HG02623 (cell line): ENCODE results near the gene PARP3.

Experiments used
- ATAC-seq: cut with Tn5 transposase; IDR thresholded peaks from one replicate; pipeline ENCODE4 v1.9.1; 2021; ENCODE audit warnings: moderate library complexity; ENCODE audit not compliant: unreplicated experiment

Gene PARP3

DNA sequence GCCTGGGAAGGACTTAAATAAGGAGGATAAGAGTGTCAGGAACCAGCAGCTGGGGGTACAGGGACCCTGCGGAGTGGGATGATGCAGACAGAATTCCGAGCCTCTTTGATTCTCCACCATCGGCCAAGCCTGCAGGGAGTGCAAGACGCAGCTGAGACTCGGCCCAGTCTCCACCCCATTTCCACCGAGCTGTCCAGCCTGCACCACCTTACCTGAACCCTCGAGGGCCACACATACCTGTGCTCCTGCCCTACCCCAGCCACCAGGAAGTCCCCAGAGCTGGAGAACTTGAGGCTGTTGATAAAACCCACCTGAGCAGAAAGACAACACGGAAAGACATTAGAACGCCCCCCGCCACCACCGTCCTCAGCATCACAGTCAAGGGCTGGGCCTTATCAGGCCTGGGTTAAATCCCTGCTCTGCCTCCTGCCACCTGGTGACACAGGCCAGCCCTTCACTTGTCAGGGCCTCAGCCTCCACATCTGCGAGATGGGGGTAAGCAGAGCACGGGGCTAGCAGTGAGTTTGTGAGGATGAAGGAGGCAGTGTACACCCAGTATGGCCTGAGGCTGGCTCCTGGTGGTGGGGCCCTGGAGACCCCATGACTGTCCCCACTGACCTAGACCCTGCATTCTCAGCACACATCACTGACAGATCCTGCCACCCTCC, 8.6 kb upstream of the PARP3 start:
- ATAC-seq: no peak

GRCh38 chr3:51934139-51934850, 7.9 kb upstream of the PARP3 start:
- no peak for ATAC-seq

GRCh38 chr3:51934991-51935885, 6.9 kb upstream of the PARP3 start:
- no peak for ATAC-seq

DNA sequence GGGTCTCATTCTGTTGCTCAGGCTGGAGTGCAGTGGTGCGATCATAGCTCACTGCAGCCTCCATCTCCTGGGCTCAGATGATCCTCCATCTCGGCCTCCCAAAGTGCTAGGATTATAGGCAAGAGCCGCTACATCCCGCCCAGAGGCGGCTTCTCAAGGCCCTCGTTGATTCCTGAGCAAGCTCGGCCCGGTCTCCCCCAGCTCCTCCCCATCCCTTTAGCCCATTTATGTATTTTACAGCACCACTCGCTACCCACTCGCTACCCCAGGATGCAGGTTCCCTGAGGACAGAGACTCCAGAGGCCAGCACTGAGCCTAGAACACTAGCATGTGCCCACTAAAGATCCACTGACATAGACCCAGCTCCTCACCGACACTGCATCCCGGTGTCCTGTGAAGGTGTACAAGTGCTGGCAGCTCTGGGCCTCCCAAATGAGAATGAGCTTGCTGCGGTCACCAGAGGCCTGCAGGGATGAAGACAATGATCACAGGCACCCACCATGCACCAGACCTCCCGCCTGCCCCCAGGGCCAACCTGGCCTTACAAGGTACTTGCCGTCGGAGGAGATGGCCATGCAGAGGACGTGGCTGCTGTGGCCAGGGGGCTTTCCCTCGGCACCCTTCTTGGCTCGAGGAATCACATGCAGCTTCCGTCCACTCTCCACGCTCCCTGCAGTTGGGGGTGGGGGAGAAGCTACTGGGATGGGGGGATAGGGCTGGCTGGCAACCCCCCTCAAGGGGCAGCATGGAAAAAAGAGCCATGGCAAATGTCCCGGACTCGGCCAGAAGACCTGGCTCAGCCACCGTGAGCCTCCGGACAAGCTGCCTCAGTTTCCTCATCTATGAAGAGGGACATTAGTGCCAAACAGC, 6.0 kb upstream of the PARP3 start:
- no peak for ATAC-seq

DNA sequence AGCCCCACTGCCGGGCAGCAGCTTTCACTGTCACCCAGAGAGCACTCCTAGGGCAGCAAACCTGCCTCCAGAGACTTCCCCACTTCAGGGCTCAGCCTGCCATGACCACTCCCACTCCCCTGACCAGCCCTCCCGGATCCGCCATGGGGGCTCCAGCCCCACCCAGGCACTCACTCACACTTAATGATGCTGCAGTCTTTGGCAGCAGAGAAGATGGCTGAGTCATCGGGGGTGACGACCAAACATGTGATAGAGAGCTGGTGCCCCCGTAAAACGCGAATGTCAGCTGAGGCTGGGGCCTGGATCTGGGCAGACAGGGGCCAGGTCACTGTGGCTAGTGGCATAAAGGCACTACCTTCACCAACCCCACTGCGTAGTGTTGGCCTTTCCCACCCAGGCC, 5.1 kb upstream of the PARP3 start:
- no peak for ATAC-seq

- ATAC-seq: no peak
These were observed 4.3 kb upstream of the PARP3 start for GRCh38 chr3:51937611-51938450.

DNA sequence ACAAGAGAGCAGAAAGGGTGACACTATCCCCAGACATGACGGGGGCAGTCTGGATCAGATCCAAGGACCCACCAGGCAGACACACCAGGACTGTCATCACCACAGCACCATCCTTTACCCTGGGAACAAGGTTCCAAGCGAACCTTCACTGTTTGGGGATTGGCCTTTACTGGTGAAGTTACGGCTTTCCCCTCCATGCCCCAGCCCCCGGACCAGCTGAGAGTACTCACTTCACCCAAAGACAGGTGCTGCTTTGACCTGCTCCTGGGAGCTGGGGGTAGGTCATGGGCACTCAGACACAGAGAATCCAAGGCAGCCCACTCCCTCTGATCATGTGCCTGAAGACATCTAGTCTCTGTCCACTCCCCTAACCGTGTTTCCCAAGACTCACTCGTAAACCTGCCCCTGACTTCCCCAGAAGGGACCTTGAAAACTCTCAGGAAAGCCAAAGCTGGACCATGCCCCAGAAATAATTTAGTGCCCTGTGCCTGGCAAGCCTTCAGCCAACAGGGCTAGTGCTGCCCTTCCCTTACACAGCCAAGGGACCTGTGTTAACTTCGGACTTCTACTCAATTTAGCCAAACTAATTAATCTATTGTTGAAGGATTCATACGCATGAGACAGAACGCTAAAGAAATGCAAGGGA, 3.3 kb upstream of the PARP3 start:
- no peak for ATAC-seq

- no peak for ATAC-seq
These were observed 1.3 kb upstream of the PARP3 start for GRCh38 chr3:51940648-51941462.

DNA sequence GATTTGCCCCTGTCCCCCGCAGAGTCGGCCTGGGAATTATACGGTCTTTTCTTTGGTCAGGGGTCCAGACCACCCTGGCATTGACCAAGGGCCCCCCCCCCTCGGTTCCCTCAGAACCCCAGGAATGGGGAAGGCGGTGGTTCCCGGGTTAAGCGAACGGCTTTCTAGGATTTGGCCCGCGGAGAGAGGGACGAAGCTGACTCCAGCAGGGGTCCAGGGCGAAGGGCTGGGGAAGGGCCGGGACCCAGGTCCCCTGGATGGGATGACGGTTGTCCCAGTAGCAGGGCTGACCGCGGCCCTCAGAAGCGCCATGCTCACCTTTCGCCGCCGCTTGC, 733 bp upstream of the PARP3 start:
- ATAC-seq: no peak

DNA sequence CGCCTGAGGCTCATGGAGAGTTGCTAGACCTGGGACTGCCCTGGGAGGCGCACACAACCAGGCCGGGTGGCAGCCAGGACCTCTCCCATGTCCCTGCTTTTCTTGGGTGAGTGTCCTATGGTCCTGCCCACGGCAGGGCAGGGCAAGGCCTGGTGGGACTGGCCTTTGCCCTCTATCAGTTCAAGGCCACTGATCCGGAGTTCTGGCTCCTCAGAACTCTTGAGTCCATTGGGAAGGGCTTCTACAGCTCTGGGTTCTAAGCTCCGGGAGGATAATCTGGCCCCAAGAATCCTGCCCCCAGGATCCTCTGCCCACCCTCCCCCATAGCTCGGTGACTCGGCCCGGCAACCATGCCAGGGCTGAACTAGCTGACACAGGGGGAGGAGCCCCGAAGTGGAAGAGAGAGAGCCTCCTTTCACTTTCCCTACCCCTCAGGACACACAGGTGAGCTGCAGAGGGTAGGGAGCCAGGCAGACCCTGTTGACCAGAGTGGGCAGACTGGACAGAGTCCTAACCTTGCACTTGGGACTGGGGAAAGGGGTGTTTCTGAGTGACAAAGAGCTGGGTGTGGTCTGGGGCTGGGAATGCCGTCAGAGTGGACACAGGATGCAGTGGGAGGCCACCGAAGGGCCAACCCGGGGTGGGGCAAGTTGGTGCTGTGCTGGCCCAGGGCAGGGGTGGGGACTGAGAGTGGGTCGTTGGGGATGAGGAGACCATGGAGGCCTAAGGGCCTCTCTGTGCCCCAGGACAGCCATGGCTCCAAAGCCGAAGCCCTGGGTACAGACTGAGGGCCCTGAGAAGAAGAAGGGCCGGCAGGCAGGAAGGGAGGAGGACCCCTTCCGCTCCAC, 664 bp downstream of the PARP3 start:
- no peak for ATAC-seq

GRCh38 chr3:51943451-51944391, 1.6 kb downstream of the PARP3 start:
- no peak for ATAC-seq

- no peak for ATAC-seq
These were observed 2.4 kb downstream of the PARP3 start for GRCh38 chr3:51944451-51945021.

- no peak for ATAC-seq
These were observed 3.1 kb downstream of the PARP3 start for GRCh38 chr3:51945031-51945840.

GRCh38 chr3:51945926-51946705, 4.0 kb downstream of the PARP3 start:
- ATAC-seq: no peak

GRCh38 chr3:51946796-51947195, 4.6 kb downstream of the PARP3 start:
- ATAC-seq: no peak
